ENCODE data around the gene FGD3.
A peak's percentile ranks its signal among the peaks of the same experiment; 100 is the strongest.

Gene FGD3

GRCh38 chr9:93035106-93035660 lies 87.9 kb downstream of the FGD3 start:
- no peak for DNase-seq

DNA sequence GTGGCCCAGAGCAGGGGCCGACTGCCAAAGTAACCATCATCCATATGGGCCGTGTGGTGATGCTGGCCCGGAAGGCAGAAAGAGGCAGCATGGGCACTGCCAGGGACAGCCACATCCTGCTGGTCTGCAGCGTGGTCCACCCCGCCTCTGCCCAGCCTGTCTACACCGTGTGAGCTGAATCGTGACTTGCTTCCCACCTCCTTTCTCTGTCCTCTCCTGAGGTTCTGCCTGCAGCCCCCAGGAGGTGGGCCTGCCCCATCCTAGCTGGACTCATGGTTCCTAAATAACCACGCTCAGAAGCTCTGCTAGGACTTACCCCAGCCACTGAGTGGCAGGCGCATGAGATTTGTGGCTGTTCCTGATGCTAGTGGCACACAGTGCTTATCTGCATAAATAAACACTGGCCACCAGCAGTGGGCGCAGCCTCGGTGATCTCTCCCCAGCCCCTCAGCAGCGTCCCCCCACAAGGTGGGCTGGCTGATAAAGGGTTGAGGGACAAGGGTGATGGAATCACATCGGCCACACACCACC lies 88.6 kb downstream of the FGD3 start:
- DNase-seq, result no peak

DNA sequence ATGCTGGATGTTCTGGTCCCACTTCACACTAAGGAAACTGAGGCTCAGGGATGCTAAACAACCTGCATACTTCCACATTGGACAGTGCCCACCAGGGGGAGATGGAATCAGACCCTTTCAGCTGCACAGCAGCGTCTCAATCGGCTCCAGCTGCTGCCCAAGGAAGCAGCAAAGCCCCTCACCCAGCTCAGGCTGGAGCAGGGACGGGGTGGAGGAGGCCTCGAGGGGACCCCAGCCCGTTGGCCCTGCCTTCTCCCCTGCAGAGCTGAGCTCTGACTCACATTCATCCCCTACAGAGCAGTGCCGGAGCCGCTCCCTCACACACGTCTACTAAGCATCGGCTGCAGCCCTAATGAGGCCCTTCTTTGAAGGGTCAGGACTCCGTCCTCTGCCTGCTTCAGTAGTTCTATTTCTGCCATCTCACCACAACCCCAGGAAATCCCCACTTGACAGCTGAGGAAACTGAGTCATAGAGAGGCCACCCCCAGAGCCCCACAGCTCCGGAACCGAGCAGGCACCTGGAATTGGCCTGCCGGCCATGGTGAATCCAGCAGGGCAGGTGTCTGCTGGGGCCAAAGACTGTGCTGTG lies 89.7 kb downstream of the FGD3 start:
- no peak for DNase-seq

GRCh38 chr9:93037476-93037971 lies 90.2 kb downstream of the FGD3 start:
- no peak for DNase-seq

- no peak for DNase-seq
Measured at GRCh38 chr9:93038918-93039317, 91.6 kb downstream of the FGD3 start.

DNA sequence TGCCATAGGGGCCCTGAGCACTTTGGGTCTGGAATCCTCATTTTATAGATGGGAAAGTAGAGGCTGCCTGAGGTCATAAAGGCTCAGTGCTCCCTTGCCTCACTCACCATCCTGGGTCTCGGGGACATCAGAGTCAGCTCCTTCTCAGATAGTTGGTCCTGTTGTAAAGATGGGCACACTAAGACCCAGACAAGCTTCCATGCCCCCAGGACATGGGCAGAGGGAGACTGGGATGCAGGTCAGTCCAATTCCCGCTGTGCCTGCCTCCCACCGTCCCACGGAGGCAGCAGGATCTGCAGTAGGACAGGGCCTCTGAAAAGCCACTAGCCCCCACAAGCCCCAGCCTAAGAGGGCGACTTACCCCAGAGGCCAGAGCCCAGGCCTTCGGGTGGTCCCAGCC lies 92.1 kb downstream of the FGD3 start:
- no peak for DNase-seq

GRCh38 chr9:93039976-93040375 lies 92.7 kb downstream of the FGD3 start:
- DNase-seq, result no peak

DNA sequence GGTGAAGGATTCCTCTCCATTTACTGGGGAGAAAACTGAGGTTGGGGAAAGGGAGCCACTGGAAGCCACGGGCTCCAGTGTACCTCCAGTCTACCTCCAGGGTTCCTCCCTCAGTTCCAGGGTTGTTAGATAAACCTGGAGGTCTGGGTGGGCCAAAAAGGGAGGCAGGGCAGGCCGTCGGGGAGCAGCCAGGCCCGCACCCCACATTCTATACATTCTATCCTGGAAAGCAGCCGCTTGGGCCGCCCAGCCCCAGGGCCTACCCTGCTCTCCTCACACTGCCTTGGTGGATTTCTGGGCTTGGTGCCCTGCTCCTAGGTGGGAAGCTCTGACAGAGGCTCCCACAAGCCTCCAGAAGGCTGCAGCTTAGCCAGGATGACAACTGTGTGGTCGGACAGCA lies 93.1 kb downstream of the FGD3 start:
- no peak for DNase-seq

- DNase-seq, result no peak
Measured at GRCh38 chr9:93041108-93041802, 93.9 kb downstream of the FGD3 start.

- no peak for DNase-seq
Measured at GRCh38 chr9:93043122-93043521, 95.8 kb downstream of the FGD3 start.

- DNase-seq, result no peak
Measured at GRCh38 chr9:93045521-93045920, 98.2 kb downstream of the FGD3 start.

DNA sequence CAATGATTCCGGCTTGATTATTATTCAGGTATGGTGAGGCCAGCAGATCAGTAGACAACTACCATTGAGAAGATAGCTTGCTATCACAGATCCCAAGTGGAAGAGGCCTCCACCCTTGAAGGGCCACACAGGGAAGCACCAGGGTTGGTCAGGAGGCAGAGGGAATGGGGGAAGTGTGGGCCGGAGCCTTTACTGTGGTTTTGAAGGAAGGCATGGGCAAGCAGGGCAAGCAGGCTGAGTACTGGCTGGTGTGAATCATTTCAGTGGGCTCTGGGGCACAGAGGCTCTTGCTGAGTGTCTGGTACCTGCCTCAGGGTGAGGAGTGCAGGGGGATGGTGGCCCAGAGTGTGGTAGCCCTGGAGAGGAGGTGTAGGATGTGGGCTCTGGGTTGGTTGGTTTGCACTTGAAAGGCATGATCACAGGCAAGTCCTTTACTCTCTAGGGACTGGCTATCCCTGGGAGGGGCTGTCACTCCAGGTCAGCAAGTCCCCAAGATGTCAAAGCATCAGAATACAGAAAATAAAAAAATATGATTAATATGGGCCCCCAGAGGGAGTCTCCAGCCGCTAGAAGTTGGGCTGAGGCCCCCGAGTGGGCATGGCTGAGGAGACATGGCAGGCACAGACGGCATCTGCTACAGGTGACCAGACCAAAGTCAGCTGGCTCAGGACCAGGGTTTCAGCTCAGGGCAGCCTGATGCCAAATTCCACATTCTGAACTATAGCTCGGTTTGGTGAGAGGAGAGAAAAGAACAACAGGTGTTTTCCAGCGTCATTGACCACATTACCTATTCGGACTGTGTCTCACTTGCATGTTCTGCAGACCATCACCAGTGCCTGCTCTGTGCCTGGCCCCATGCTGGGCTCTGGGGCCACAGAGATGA lies 101.5 kb downstream of the FGD3 start:
- no peak for DNase-seq

DNA sequence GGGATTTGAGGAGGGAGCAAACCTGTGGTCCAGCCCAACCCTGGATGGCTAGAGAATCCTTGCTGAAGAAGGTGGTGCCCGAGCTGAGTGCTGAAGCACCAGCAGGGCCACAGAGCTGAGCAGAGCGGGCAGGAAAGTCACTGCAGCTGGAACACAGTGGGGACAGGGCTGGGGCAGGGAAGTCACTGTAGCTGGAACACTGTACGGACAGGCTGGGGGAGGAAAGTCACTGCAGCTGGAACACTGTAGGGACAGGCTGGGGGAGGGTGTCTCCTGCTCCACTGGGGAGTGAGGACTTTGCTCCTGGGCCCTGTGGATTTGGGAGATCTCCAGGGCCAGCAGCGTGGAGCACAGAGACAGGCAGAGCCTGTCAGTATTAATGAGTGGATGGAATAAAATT lies 102.2 kb downstream of the FGD3 start:
- DNase-seq, result no peak

DNA sequence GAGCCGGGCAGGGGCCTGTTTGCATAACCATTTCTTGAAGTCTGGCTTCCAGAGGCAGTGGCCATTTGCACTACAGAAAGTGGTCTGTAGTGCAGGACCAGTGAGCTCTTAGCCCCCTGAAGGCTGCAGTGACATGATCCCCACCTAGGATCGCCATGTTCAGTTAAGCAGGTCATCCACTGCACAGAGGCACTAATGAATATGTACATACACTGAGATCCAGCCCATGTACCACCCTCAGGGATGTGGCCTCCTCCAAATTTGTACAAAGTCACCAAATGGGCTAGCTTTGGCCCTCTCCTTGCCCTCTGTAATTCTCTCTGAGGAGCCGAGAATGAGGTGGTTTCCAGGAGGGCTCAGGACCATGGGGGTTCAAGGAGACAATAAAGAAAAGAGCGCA lies 102.9 kb downstream of the FGD3 start:
- no peak for DNase-seq

GRCh38 chr9:93051680-93052089 lies 104.4 kb downstream of the FGD3 start:
- DNase-seq, result no peak

DNA sequence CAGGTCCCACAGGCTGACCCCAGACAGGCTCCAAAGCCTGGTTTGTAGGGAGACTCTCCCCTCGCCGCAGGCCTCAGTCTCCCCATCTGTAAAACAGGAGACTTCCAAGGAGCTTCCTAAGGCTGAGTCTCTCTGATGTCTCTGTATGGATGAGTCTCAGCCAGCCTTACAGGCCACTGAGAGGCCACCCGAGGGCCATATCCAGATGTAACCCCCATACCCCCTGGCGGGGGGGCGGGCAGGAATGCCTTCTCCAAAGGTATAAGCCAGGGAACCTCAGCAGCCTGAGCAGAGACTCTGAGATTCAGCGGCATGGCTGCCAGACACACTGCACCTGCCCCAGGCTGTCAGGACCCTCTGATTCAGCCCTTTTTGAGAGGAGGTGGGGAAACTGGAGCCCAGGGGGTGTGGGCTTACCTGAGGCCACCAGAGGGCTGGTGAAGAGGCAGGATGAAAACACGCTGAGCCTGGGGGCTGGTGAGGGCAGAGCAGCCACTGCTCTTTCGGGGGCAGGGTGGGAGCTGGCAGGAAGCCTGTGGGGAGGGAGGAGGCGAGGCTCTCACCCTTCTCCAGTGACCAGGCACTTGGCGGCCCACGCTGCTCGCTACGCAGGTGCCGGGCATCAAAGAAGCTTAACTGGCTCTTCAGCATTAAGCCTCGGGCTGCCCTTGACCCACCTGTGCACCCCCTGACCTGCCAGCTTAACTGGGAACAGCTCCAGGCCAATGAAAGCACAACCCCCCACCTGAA lies 105.6 kb downstream of the FGD3 start:
- DNase-seq, result peak; percentile 59

- DNase-seq, result no peak
Measured at GRCh38 chr9:93053781-93054331, 106.5 kb downstream of the FGD3 start.

GRCh38 chr9:93054758-93055704 lies 107.7 kb downstream of the FGD3 start:
- no peak for DNase-seq

- DNase-seq, result no peak
Measured at GRCh38 chr9:93057042-93057702, 109.8 kb downstream of the FGD3 start.

DNA sequence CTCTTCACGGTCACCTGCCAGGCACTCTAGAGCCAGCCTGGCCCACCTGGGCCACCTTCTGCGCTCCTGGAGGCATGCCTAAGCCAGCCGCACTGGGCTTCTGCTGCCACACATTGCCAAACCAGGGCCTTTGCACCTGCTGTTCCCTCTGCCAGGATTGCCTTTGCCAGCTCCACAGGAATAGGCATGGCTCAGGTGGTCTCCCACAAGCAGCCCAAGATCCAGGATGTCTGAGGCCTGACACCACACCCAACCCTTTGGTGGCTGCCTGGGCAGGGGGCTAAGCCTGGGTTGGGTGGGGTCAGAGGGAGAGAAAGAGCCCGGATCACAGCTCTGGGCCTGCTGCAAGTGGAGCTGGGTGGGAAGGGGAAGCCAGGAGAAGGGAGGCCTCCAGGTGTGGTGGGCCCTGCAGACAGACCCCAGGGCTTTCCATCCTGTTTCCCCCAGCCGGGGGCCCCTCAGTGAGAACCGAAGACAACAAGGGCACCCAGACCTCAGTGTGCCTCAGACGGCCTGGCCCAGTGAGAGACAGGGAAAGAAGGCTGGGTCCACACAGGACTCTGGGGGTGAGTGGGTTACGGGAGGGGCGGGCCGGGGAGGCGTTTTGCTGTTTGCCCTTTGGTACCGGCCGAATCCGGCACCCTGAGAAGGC lies 110.5 kb downstream of the FGD3 start:
- DNase-seq, result no peak
